Stimulated activated CD8-positive, alpha-beta memory T cell treated with anti-CD3 and anti-CD28 coated beads, Interleukin-15, amount 100 ng/mL, for 48 hours (primary cell): ENCODE results near the gene TRMU.

Experiments used
- DNase-seq, 2 donors: peaks; one replicate each; pipeline ENCODE4 v3.0.0-alpha.2; 2020; ENCODE audit warnings: low read depth in 2 of 2

Gene TRMU

DNA sequence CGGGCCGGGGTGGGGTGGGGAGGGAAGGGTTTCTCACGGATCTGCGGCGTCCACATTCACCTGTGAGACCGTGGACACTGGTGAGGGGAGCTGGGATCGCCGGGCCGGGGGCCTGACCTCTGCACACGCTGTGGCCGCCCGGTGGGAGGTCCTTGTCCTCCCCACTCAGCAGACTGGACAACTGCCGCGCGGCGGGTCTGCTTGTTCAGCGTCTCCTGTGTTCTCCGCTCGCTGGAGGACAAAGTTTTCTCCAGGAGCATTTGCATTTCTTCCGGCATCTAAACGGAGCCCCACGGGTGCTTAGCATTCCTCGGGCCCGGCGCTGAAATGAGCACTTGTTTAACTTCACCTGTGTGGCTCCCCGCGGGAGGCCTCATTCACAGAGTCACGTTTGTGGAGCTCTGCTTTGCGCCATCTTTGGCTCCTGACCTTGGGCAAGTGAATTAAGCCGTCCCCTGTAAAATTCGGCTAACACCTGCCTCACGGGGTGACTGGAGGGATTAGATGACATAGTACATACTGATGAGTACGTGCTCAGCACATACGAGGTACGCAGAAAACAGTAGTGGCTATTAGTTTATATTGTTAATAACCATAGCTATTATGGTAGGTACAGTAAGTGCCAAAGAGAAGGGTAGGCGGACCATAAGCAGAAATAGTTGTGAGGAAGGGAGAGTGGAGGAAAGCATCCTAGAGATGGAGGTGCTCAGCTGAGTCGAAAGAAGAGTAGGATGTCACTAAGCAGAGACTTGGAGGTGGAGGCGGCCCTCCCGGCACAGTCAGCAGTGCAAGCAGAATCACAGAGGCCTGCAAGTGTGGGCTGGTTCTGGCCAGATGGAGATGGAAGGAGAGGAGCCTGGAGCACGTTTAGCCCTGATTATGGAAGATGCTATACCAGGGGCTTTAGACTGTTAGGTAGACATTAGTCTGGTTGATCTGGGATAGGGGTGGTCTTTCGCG lies 885 bp downstream of the TRMU start:
- no peak for DNase-seq

DNA sequence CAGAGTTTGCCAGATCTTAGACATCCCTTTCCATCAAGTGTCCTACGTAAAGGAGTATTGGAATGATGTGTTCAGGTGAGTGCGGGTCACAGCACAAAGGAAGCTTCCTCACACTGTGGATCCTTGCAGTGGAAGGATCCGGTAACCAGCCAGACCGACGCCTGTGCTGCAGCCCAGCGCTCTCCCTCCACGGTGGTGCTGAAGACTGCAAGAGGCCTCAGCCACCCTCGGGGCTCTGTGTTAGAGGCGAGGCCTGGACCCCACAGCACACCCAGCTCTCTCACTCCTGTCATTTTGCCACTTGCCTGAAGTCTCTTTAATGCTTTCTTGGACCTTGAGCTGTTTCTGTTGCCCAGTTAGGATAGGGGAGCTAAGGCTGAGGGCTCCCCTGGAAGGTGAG lies 2.4 kb downstream of the TRMU start:
- no peak for DNase-seq

DNA sequence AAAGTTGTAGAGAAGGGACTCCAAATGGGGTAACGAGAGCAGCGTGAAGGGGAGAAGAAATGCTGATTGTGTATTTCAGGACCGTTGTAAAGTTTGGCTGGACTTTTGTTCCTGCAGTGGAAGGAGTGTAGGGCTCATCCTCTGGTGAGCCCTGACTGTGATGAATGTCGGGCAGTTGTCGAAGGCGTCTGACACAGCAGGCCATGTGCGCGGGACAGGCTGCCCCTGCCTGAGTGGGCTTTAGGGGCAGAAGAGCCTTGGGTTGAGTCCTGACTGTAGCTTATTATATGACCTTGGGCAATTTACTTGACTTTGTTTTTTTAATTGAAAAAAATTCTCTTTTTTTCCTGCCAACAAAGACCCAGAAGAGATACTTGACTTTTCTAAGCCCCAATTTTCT lies 3.1 kb downstream of the TRMU start:
- no peak for DNase-seq

DNA sequence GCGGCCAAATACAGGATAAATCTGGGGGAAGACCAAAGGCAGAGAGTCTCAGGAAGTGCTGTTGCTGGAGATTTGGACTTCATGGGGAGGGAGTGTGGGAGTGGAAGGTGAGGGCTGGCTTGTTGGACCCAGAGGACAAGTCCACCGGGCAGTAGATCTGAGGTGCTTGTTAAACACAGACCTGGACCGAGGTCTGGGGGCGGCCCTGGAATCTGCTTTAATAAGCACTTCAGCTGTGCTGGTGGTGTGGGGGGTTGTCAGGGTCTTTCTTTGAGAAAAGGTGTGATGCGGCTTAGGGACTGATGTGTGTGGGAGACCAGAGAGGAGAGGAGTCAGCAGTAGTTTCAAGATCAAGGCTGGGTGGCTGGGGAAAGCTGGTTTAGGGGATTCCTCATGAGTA lies 4.4 kb downstream of the TRMU start:
- DNase-seq: no peak

DNA sequence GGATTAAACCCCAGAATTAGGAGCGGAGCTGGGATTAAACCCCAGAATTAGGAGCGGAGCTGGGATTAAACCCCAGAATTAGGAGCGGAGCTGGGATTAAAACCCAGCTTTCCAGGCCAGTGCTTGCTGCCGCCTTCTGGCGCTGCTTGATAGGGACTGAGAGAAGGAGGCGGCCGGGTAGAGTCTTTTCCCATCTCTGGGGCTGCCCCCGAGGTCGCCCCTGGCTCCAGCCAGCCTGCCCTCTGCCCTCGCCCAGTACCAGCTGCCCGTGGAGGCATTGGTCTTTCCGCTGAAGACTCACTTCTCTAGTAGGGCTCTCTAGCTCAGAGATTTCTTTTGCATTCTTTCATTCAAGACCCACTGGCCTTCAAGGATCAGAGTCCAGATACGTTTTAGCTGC lies 5.2 kb downstream of the TRMU start:
- no peak for DNase-seq

DNA sequence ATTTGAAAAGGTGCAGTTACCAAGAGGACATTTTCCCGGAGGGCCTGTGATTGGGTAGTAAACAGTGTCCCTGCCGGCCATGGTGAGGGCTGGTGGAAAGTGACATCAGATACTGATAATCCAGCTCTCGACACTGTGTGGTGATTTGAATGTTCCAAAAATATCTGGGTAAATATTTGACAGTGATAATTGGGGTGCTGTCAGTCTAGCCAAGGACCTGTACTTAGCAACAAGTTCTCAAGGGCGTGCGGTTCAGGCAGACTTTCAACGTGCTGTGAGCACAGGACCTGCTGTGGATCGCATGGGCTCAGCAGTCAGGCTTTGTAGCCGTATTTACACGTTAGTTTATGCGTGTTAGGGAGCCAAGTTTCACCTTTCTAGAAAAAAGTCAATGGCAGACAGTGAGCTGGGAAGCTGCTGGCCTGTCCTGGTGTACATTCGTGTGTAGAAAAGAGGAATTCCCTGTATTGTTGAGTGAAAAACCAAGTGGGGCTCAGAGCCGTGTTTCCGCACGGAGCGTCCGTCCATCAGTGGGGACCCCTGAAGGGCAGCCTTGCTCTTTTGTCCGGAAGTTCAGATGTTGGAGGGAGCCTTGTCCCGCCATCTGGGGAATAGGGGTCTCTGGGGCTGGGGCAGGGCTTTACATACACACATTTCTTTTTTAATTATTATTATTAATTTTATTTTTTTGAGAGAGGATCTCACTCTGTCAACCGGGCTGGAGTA lies 11.3 kb downstream of the TRMU start:
- DNase-seq: no peak

DNA sequence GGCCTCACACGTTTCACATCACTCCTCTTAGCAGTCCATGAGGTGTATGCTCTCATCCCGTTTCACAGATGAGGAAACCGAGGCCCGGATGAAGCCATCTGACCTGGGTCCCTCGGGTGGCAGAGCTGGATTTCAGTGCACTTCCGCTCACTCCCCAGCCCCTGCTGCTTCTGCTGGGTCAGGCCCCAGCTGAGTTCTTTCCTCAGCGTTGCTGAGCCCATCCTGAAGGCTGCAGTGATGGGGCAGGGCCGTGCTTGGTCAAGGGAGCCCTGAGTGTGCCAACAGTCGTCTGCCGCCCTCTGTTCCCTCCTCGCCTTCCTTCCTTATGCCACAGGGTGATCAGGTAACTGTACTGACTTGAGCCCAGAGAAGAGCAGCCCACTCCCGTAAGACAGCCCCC lies 12.1 kb downstream of the TRMU start:
- DNase-seq: no peak

DNA sequence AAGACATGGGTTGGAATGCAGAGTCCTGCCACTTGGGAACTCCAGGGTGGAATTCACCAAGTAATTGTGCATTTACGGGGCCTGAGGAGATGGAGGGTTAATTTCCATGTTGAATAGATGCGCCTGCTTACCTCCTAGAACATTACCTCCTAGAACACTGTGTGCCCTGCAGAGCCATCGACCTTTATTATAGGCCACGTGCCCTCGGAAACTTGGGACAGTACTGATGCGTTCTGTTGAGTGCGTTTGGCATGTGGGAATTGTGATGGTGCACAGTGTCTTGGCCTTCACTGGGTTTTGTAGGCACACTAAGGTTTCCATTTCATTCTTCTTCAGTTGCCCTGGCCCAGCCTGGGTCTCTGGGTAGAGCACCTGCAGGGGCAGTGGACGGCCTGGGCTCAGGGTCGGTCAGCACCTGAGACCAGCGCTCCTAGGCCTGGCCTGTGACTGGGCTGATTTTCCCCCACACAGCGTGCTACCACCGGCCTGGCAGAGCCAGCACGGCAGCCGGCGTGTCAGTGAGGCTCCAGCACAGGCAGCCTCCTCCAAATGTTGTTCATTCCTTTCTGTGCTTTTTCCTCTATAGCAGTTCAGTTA lies 12.7 kb downstream of the TRMU start:
- DNase-seq: no peak

DNA sequence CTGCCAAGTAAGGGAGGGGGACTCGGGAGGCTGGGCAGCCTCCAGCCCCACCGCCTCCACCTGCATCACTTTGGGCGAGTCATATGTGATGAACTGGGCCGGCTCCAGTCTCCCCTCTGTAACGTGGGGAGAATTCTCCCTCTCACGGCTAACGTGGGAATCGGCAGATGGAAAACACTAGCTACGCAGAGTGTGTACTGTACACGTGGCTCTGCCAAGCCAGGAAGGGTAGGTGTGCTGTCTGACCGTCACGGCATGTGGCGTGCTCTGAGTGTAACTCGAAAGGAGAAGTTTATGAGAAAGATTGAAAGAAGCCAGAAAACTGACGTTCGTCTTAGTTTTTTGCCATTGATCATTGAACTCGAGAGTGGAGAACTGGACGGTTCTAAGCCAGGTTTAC lies 13.7 kb downstream of the TRMU start:
- DNase-seq: no peak

DNA sequence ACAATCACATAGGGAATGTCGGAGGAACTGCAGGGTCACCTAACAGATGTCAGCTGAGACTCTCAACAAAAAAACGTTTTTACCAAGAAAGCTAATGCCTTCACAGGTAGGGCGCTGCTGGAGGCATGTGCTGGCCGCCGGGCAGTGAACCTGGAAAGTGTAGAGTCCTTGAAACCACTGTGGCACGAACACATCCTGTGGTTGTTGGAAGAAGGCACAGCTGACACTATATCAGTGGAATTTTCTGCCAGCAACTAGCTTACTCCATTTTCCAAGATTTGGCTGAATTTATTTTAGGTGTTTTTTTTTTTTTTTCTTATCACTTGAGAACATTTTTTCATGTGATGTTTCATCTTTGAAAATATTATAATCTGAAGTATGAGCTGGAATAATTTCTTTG lies 14.2 kb downstream of the TRMU start:
- DNase-seq: no peak

DNA sequence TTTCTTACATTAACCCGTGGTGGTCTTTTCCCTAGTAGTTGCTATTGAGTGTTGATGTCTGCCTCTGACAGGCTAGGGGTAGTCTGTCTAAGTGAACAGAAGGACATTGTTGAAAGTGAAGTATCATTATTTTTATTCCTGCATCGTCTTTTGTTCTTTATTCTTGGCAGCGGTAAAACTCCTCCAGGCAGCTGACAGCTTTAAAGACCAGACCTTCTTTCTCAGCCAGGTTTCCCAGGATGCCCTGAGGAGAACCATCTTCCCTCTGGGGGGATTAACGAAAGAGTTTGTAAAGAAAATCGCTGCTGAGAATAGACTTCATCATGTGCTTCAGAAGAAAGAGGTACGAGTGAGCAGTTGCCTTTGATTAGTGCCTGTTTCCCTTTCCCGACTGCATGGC lies 14.6 kb downstream of the TRMU start:
- no peak for DNase-seq

DNA sequence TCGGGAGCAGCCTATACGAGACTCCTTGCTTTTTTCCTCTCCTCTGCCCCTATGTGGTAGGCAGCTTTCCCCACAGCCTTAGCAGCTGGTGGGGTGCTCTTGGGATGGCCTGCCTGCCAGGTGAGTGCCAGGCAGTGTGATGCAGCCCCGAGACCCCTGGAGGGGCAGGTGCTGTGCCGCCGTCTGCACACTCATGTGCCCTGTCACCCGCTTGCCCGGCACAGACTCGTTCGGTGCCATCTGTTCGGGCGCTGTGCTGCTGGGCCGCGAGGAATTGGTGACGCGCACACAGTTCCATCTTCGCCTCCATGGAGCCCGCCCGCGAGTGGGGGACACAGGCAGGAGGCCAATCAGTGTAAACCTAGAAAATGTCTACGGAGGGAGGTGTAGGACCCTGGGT lies 15.1 kb downstream of the TRMU start:
- DNase-seq: no peak

DNA sequence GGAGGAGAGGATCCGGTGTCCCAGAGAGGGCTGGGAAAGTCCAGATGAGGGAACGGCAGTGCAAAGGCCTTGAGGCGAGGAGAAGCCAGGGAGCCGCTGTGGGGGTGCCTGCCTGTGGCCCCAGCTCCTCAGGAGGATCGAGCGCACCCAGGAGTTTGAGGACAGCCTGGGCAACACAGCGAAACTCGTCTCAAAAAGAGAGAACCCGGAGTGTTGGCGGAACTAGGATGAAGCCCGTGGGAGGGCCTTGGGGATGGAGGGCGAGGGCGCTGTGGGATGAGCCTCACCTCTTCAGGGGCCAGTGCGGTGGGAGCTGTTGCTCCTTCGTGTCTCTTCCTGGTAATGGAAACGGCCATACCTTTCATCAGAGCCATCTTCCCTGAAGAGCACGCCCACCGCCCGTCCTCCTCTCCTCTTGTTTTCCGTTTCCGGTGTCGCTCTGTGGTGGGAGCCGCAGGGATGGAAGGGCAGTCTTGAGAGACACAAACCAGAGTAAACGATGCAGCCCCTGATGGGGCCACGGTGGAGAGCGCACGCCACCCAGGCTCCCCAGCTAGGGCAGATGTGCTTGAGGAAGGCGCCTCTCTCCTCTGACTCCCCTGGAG lies 15.7 kb downstream of the TRMU start:
- DNase-seq: no peak

DNA sequence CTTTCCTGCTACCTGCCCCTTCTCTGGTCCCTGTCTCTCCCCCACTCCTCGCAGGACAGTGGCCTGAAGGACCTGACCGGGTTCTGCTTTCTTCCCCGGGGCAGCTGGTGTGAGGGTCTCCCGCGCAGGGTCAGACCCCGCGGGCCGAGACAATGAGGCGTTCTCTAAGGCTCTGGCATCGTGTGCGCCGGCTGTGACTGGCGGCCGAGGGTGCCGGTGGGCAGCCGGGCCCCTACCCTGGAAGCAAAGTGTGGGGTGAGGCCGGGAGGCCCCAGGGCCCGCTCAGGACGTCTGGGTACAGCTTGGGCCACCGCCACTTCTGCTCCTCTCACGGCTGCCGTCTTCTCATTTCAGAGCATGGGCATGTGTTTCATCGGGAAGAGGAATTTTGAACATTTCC lies 16.3 kb downstream of the TRMU start:
- no peak for DNase-seq

DNA sequence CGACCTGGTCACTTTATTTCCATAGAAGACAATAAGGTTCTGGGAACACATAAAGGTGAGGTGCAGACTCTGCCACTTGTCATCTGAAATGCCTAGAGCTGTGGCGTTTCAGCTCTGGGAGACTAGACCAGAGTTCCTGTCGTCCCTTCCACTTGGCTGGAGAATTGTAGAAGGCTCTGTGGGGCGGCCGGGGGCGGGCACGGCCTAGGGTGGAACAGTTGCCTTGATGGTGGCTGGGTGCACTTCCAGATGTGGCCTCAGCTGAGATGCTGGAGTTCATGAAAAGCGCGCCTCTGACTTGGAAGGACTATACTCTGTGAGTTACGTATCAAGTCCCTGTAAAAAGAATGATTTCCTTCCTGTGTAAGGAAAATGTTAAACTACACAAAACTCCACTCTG lies 16.8 kb downstream of the TRMU start:
- no peak for DNase-seq

DNA sequence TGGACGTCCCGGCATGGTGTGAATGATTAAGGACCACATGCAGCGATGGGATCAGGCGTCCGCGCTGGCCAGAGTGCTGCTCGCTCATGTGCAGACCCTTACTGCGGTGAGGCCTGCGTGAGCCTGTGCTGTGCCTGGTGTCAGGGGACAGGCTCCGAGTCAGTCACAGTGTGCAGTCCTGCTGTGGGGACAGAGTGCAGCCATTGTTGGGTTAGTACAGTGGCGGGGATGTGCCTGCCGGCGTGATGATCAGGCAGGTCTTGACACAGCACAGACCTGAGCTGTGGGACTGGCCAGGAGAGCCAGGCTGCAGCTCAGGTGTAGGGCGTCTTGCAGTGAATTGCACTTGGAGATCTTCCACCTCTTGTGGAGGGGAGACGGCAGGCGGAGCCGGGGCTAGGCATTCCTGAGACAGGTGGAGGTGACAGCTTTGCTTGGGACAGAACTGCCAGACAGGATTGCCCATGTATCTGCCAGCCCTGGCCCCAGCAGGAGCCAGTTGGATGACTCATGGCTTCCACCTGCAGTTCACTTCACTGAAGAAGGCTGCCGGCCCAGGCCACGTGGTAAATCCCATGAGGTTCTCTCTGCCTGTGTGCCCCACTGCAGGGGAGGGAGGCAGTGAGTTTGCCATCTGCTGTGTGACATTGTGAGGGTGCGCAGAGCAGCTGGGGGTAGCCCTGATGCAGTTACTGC lies 17.3 kb downstream of the TRMU start:
- DNase-seq: no peak

DNA sequence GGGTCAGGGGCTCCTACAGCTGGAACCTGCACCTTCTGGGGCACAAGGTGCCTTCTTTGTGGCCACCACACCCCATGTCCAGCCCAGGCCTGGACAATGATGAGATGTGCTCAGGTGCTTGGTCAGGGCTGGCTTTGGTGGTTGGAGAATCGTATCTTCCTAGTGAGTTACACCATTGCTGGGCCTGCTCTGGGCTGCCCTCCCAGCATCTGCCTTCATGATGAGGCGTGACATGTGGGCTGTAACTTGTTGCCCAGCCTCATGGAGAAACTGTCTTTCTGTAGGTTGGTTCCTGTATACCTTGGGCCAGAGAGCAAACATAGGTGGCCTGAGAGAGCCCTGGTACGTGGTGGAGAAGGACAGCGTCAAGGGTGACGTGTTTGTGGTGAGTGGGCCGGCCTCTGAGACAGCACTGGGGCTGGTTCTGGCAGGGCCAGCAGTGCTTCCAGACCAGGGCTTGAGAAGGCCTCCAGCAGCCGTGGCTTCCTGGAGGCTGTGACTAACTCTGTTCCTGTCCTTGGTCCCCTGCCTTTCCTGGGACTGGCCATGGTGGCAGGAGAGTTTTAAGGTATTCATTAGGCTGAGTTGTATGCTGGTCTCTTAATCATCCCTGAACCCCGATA lies 18.1 kb downstream of the TRMU start:
- no peak for DNase-seq

DNA sequence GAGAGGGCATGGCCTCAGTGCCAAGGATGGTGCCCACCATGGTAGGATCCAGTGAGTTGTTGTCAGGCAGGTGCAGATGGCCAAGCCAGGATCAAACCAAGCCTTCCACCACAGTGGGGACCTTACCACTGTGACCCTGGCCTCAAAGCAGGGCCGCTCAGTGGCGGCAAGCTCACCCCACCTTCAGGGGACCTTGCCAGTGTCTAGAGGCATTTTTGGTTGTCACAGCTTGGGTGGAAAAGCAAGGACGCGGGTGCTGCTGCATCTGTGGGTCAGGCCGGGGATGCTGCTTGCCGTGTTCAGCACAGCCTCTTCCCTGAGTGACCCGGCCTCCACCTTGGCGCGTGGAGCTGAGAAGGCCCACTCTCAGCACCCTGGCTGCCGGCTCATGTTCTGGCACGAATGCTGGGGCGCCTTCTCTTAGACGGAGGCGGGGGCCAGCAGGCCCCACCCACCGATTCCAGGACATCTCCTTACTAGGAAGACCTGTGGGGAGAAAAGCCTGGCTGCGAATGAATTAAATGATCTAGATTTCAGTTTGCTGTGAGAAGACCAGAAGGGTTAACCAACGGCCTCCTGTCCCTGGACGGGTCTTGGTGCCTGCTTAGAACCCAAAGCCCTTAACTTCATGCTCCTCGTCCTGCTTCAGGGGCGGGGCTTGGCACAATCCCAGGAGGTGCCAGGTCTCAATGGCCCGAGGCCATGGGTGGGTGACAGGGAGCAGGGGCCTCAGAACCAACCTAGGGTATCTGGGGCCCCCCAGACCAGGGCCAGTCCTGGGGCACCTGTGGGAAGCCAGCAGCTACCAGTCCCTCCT lies 18.9 kb downstream of the TRMU start:
- DNase-seq: no peak

DNA sequence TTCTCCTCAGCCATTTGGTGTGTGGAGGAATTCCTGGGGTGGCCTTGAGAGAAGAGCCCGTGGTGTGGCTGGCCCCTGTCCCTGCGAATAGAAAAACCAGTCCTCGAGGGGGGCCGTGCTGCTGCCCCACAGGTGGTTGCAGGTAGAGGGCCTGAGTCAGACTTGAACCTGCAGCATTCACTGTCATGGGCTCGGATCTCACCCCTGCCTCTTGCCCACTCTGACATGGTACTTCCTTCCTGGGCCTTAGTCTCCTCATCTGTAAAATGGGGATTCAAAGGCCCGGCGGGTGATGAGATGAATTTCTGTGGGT lies 19.4 kb downstream of the TRMU start:
- DNase-seq: no peak

DNA sequence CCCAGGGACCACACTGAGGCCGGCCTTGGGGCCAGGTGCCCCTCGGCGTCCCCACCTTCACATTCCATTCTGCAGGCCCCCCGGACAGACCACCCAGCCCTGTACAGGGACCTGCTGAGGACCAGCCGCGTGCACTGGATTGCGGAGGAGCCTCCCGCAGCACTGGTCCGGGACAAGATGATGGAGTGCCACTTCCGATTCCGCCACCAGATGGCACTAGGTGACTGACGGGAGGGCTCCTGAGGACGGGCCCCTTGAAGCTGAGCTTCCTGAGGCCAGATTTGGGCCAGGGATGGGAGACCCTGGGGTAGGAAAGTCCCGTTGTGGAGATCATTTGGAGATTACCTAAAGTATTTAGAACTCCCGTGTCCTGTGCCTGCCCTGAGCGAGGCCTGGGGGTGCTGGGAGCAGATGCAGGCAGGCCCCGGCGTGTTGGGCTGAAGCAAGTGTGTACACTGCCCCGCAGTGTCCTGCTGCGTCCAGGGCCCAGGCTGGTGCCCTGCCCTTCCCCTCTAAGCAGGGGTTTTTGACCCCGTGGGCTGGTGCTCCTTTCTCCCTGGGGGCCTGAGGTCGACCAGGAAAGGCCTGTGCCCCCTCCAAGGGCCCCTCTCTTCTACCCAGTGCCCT lies 20.0 kb downstream of the TRMU start:
- no peak for DNase-seq
